Stomach (tissue), 4 donors: ENCODE data around the gene MEPE.

ENCODE experiments used
- EP300 ChIP-seq: sonication (generic); formaldehyde crosslinking; IDR thresholded peaks from one replicate; pipeline ENCODE4 v1.6.1; 2017; ENCODE audit warnings: antibody characterized with exemption
- POLR2AphosphoS5 ChIP-seq, 3 donors: sonication (generic); formaldehyde crosslinking; IDR thresholded peaks; one replicate each; pipeline ENCODE4 v1.6.1; 2016; ENCODE audit warnings: antibody characterized with exemption in 3 of 3

DNA sequence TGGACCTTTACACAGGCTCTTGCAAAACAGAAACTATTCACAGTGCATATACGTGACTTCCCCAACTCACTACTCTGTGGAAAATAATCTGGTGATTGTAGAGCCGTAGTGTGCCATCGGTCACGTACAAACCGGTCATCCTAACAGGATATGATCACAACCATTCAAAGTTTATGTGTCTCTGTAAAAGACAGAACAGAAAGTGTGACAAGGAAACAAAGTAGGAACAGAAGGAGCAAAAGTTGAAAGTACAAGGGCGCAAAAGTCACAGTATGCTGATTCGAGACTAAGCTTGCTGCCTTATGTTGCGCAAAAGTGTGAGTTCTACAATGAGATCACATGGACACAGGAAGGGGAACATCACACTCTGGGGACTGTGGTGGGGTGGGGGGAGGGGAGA, 18.6 kb downstream of the MEPE start:
- no peak for TF ChIP-seq POLR2AphosphoS5 (IDR thresholded peaks at IDR 0.05)
- TF ChIP-seq EP300: no peak
